ENCODE data around the gene SLC4A3. TPM values are rescaled to one million over a fixed set of nuclear protein-coding genes. Genes with fewer than 3 reads are reported as not detected.
A peak's percentile ranks its signal among the peaks of the same experiment; 100 is the strongest.
"Not testable (repeated sequence)": the region's sequence is repeated elsewhere in the genome, so short reads cannot be mapped to it uniquely, and the experiment has no call there.

The SLC4A3 gene
- total RNA-seq, 1 experiment from 2014 or later: 4.0 TPM

DNA sequence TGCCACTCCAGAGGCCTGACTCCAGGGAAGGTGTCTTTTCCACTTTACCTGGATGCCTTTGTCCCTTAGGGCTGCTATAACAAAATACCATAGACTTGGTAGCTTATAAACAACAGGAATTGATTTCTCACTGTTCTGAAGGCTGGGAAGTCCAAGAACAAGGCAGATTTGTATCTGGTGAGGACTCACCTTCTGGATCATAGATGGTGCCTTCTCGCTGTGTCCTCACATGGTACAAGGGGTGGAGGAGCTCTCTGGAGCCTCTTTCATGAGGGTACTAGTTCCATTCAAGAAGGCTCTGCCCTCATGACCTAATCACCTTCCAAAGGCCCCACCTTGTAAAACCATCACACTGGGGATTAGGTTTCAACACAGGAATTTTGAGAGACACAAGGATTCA lies 52.1 kb downstream of the SLC4A3 start:
- DNase-seq (ENCODE audit: low read depth in 1 of 2, low spot score in 2 of 2): no peak
- Histone ChIP-seq H3K4me1 (replicated peaks) (peaks cover 9% of the 10 kb centered on the region), H3K27me3 (replicated peaks) (no peaks in the 10 kb centered on the region), H3K36me3 (no peaks in the 10 kb centered on the region), H3K4me3 (no peak overlapping the region), H3K27ac (no peak overlapping the region), H3K9me3 (replicated peaks) (no peaks in the 10 kb centered on the region)

DNA sequence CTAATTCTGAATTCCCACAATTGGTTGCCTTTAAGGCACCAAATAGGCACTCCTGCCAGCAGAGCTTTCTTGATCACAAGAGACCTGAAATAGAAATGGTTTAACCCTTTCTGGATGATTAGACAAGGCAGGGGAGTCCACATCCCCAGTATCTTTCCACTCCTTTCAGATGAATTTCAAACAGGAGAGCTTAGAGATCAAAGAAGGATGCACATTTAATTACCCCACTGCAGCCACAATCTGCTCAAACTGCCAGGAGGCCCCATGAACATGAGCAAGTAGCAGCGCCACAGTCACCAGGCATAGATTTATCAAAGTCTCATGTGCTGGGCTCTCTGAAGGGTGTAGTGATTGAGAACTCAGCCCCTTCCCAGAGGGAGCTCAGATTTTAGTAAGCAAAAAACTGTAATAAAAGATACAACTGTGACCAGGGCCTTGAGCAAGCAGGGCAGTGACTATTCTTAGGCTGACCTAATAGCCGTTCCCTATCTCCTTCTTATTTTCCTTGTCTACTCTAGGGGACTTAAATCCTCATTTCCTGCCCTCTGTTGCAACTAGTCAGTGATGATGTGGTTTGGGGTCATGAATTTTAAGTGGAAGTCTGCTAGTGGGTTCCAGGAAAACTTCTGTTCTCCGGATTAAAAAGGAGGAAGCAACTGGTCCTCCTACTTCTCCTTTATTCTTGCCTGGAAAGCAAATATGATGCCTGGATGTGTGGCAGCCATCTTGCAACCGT lies 53.7 kb downstream of the SLC4A3 start:
- H3K27me3 ChIP-seq (replicated peaks): no peaks in the 10 kb centered on the region
- H3K9me3 ChIP-seq (replicated peaks): no peaks in the 10 kb centered on the region
- peaks cover 12% of the 10 kb centered on the region for H3K4me1 ChIP-seq (replicated peaks)
- H3K36me3 ChIP-seq: no peaks in the 10 kb centered on the region
- no peak overlapping the region for H3K4me3 ChIP-seq
- peak overlapping the region; percentile 14; the same call in 1 of the 2 replicates for H3K27ac ChIP-seq
- no peak for DNase-seq (ENCODE audit: low read depth in 1 of 2, low spot score in 2 of 2)

DNA sequence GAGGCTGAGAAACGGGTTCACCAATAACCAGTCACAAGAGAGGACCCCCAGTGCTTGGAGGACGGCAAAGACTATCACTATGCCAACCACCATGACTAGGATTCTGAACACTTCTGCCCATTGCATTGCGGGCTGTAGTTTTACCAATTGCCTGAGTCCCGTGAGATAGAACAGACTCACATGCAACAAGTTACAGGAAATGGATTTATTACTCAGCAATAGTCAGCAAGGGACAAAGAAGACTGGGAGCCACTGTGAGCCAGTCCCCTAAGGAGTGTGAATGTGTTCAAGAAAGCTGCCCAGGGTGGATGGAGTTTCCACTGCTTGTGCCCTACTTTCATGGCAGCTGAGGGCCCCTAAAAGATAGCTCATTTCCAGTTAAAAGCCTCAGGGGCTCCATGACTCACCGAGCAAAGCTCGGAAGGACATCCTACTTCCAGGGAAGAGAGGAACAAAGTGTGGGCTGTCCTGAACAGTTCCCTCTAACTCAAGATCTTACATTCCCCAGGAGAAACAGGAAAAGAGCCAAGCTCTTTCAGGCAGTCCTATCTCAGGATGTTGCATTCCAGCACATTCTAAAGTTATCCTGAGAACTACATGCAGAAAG lies 54.4 kb downstream of the SLC4A3 start:
- peak overlapping the region; percentile 14; the same call in 1 of the 2 replicates for H3K27ac ChIP-seq
- no peak for DNase-seq (ENCODE audit: low read depth in 1 of 2, low spot score in 2 of 2)

GRCh38 chr2:219683474-219683873 lies 56.0 kb downstream of the SLC4A3 start:
- H3K4me3 ChIP-seq; H3K27me3 ChIP-seq (replicated peaks); H3K27ac ChIP-seq; DNase-seq (ENCODE audit: low read depth in 1 of 2, low spot score in 2 of 2); H3K9me3 ChIP-seq (replicated peaks); H3K36me3 ChIP-seq: not testable (repeated sequence)
- peaks cover 35% of the 10 kb centered on the region for H3K4me1 ChIP-seq (replicated peaks)

More for the DNA sequence above, 54.4 kb downstream of the SLC4A3 start:
- no peaks in the 10 kb centered on the region for H3K27me3 ChIP-seq (replicated peaks)
- no peaks in the 10 kb centered on the region for H3K9me3 ChIP-seq (replicated peaks)
- no peak overlapping the region for H3K4me3 ChIP-seq
- H3K4me1 ChIP-seq (replicated peaks): peaks cover 19% of the 10 kb centered on the region
- no peaks in the 10 kb centered on the region for H3K36me3 ChIP-seq

GRCh38 chr2:219684721-219685689 lies 57.6 kb downstream of the SLC4A3 start:
- DNase-seq (ENCODE audit: low read depth in 1 of 2, low spot score in 2 of 2): no peak
- Histone ChIP-seq H3K4me3 (no peak overlapping the region), H3K27ac (no peak overlapping the region), H3K4me1 (replicated peaks) (peaks cover 49% of the 10 kb centered on the region), H3K36me3 (no peaks in the 10 kb centered on the region), H3K9me3 (replicated peaks) (no peaks in the 10 kb centered on the region), H3K27me3 (replicated peaks) (no peaks in the 10 kb centered on the region)

DNA sequence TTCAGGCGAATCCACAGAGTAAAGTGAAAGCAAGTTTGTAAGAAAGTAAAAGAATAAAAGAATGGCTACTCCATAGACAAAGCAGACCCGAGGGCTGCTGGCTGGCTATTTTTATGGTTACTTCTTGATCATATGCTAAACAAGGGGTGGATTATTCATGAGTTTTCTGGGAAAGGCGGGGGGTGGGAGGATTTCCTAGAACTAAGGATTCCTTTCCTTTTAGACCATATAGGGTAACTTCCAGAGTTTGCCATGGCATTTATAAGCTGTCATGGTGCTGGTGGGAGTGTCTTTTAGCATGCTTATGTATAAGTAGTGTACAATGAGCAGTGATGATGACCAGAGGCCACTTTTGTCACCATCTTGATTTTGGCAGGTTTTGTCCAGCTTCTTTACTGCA lies 59.8 kb downstream of the SLC4A3 start:
- H3K27ac ChIP-seq: peak overlapping the region; percentile 95
- H3K4me1 ChIP-seq (replicated peaks): peaks cover 55% of the 10 kb centered on the region
- no peaks in the 10 kb centered on the region for H3K9me3 ChIP-seq (replicated peaks)
- no peaks in the 10 kb centered on the region for H3K36me3 ChIP-seq
- no peaks in the 10 kb centered on the region for H3K27me3 ChIP-seq (replicated peaks)
- DNase-seq (ENCODE audit: low read depth in 1 of 2, low spot score in 2 of 2): peak; percentile 73 to 75
- H3K4me3 ChIP-seq: no peak overlapping the region

- H3K27me3 ChIP-seq (replicated peaks): no peaks in the 10 kb centered on the region
- no peak for DNase-seq (ENCODE audit: low read depth in 1 of 2, low spot score in 2 of 2)
- H3K4me3 ChIP-seq: peak overlapping the region; percentile 8
- peak overlapping the region; percentile 95 for H3K27ac ChIP-seq
- H3K4me1 ChIP-seq (replicated peaks): peaks cover 55% of the 10 kb centered on the region
- no peaks in the 10 kb centered on the region for H3K9me3 ChIP-seq (replicated peaks)
- no peaks in the 10 kb centered on the region for H3K36me3 ChIP-seq
Measured at GRCh38 chr2:219687882-219688559, 60.6 kb downstream of the SLC4A3 start.

- H3K4me1 ChIP-seq (replicated peaks): peaks cover 55% of the 10 kb centered on the region
Measured at GRCh38 chr2:219688560-219689445, 61.4 kb downstream of the SLC4A3 start.

DNA sequence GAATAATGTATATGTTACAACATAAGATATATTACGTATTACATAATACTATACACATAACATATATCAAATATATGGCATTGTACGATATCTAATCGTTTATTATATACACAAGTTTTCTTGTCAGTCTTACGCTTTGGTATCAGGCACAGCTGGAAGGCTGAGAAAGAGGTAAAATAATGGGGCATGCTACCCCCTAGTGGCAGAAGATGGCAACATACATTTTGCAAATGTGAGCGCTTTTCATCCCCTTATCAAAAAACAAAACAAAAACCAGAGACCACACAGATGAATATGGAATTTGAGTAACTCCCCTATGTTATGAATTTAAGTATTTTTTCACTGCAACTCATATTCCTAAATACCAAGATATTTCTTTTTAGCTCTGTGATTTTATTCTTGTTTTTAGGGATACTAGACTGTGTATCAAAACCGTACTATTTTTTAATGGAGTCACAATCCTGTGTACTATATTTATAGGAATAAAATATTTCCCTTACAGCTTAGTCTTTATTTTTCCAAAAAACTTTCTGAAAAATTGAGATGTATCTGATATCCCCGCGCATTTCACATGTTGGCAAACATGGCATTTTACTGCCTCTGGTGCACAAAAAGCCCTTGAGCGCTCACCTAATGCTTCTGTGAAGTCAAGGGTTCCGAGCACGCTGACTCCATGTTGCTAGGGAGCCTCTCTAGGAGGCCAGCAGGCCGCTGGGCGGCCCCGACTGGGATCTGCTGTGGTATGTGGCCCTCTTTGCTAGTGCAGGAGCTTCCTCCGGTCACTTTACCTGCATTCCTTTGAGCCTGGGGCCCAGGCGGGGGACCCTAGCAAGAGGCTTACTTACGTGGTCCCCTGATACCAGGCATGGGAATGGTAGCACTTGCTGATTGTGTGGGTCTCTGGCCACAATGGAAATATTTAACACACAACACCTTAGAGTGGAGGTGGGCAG lies 62.5 kb downstream of the SLC4A3 start:
- peaks cover 55% of the 10 kb centered on the region for H3K4me1 ChIP-seq (replicated peaks)
- H3K27me3 ChIP-seq (replicated peaks): no peaks in the 10 kb centered on the region
- peak; percentile 65 to 78 for DNase-seq (ENCODE audit: low read depth in 1 of 2, low spot score in 2 of 2)
- peak overlapping the region; percentile 95 for H3K27ac ChIP-seq
- no peaks in the 10 kb centered on the region for H3K9me3 ChIP-seq (replicated peaks)
- no peak overlapping the region for H3K4me3 ChIP-seq
- no peaks in the 10 kb centered on the region for H3K36me3 ChIP-seq

More at GRCh38 chr2:219688560-219689445, 61.4 kb downstream of the SLC4A3 start:
- no peaks in the 10 kb centered on the region for H3K36me3 ChIP-seq
- no peaks in the 10 kb centered on the region for H3K9me3 ChIP-seq (replicated peaks)
- H3K27me3 ChIP-seq (replicated peaks): no peaks in the 10 kb centered on the region
- DNase-seq (ENCODE audit: low read depth in 1 of 2, low spot score in 2 of 2): peak; percentile 97
- H3K4me3 ChIP-seq: peak overlapping the region; percentile 8
- H3K27ac ChIP-seq: peak overlapping the region; percentile 95

- H3K27me3 ChIP-seq (replicated peaks): no peaks in the 10 kb centered on the region
- H3K9me3 ChIP-seq (replicated peaks): no peaks in the 10 kb centered on the region
- no peak overlapping the region for H3K4me3 ChIP-seq
- no peaks in the 10 kb centered on the region for H3K36me3 ChIP-seq
- no peak for DNase-seq (ENCODE audit: low read depth in 1 of 2, low spot score in 2 of 2)
- peaks cover 47% of the 10 kb centered on the region for H3K4me1 ChIP-seq (replicated peaks)
- peak overlapping the region; percentile 95 for H3K27ac ChIP-seq
Measured at GRCh38 chr2:219691571-219691970, 64.1 kb downstream of the SLC4A3 start.

All from SJSA1 (cell line).